Liver (tissue), 3 donors: Measurements from ENCODE around the gene ARPC5.
"Not testable (repeated sequence)": the region's sequence is repeated elsewhere in the genome, so short reads cannot be mapped to it uniquely, and the experiment has no call there.

ENCODE experiments used
- EGR1 ChIP-seq, 2 donors: IDR thresholded peaks; 2 replicates each; pipeline ENCODE4 v1.6.1; 2016 to 2018; ENCODE audit warnings: antibody characterized with exemption in 2 of 2, low read depth in 2 of 2
- FOXA1 ChIP-seq: IDR thresholded peaks from 2 replicates; pipeline ENCODE4 v1.6.1; 2016; ENCODE audit warnings: antibody characterized with exemption
- GABPA ChIP-seq, 2 donors: IDR thresholded peaks in 1 of 2; conservative IDR thresholded peaks in 1 of 2; 2 replicates each; pipeline ENCODE4 v1.6.1; 2016; ENCODE audit warnings: antibody characterized with exemption in 2 of 2, mild to moderate bottlenecking in 1 of 2, moderate library complexity in 1 of 2
- HNF4A ChIP-seq, 2 donors: conservative IDR thresholded peaks; 2 replicates each; pipeline ENCODE4 v1.6.1; 2016; ENCODE audit warnings: antibody characterized with exemption in 2 of 2, mild to moderate bottlenecking in 2 of 2
- JUND ChIP-seq, 2 donors: IDR thresholded peaks; 2 replicates each; pipeline ENCODE4 v1.6.1; 2016; ENCODE audit warnings: antibody characterized with exemption in 2 of 2
- RXRA ChIP-seq, 2 donors: IDR thresholded peaks; 2 replicates each; pipeline ENCODE4 v1.6.1; 2017 to 2018; ENCODE audit warnings: antibody characterized with exemption in 2 of 2, mild to moderate bottlenecking in 1 of 2
- SP1 ChIP-seq: IDR thresholded peaks from 2 replicates; pipeline ENCODE4 v1.6.1; 2018; ENCODE audit warnings: antibody characterized with exemption, mild to moderate bottlenecking
- TAF1 ChIP-seq: conservative IDR thresholded peaks from 2 replicates; pipeline ENCODE4 v1.6.1; 2016; ENCODE audit warnings: antibody characterized with exemption, mild to moderate bottlenecking
- YY1 ChIP-seq: IDR thresholded peaks from 2 replicates; pipeline ENCODE4 v1.6.1; 2016; ENCODE audit warnings: antibody characterized with exemption, mild to moderate bottlenecking
- TF ChIP-seq, protein P1 (sequence below): fragments of 150-350 bp; IDR thresholded peaks from 2 replicates; pipeline ENCODE4 v1.5.1; 2017; ENCODE audit warnings: improper control_type of control experiment, low read depth, low read length; ENCODE audit not compliant: missing input control
- TF ChIP-seq, protein P2 (sequence below): IDR thresholded peaks from 2 replicates; pipeline ENCODE4 v1.6.1; 2016; ENCODE audit warnings: antibody characterized with exemption
- donor health status: healthy.
- donor health status: healthy.

- TF ChIP-seq GABPA (IDR thresholded peaks at IDR 0.05 in 1 of 2, conservative IDR thresholded peaks at IDR 0.05 in 1 of 2); HNF4A (conservative IDR thresholded peaks at IDR 0.05); SP1; TAF1; JUND (IDR thresholded peaks at IDR 0.05); YY1; FOXA1; RXRA (IDR thresholded peaks at IDR 0.05); EGR1 (IDR thresholded peaks at IDR 0.05; ENCODE audit: low read depth in 2 of 2): not testable (repeated sequence)
- TF ChIP-seq, protein P1, sequence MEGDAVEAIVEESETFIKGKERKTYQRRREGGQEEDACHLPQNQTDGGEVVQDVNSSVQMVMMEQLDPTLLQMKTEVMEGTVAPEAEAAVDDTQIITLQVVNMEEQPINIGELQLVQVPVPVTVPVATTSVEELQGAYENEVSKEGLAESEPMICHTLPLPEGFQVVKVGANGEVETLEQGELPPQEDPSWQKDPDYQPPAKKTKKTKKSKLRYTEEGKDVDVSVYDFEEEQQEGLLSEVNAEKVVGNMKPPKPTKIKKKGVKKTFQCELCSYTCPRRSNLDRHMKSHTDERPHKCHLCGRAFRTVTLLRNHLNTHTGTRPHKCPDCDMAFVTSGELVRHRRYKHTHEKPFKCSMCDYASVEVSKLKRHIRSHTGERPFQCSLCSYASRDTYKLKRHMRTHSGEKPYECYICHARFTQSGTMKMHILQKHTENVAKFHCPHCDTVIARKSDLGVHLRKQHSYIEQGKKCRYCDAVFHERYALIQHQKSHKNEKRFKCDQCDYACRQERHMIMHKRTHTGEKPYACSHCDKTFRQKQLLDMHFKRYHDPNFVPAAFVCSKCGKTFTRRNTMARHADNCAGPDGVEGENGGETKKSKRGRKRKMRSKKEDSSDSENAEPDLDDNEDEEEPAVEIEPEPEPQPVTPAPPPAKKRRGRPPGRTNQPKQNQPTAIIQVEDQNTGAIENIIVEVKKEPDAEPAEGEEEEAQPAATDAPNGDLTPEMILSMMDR = not testable (repeated sequence)
- TF ChIP-seq, protein P2, sequence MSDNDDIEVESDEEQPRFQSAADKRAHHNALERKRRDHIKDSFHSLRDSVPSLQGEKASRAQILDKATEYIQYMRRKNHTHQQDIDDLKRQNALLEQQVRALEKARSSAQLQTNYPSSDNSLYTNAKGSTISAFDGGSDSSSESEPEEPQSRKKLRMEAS = not testable (repeated sequence)
These were observed 43.8 kb upstream of the ARPC5 start for GRCh38 chr1:183679363-183679762.
